Smooth muscle cell (in vitro differentiated cells): Measurements from ENCODE around the gene YLPM1. TPM values are rescaled to one million over a fixed set of nuclear protein-coding genes. Genes with fewer than 3 reads are reported as not detected.

Experiments
- DNase-seq: peaks from one replicate; lab custom pipeline; 2025; ENCODE audit not compliant: unreplicated experiment; lab: John Stamatoyannopoulos, UW
- H2AFZ ChIP-seq: fragments of 200-600 bp; sonication (generic); 2 replicates; pipeline ENCODE4 v1.6.0; 2016; ENCODE audit warnings: antibody characterized with exemption, low read depth, mild to moderate bottlenecking
- H3F3A ChIP-seq: fragments of 200-600 bp; sonication (generic); 2 replicates; pipeline ENCODE4 v1.6.0; 2017; ENCODE audit warnings: antibody characterized with exemption, low read depth
- H3K27ac ChIP-seq: fragments of 200-600 bp; sonication (generic); 2 replicates; pipeline ENCODE4 v1.5.1; 2016; ENCODE audit warnings: low read depth, mild to moderate bottlenecking
- H3K27me3 ChIP-seq: fragments of 200-600 bp; sonication (generic); 2 replicates; pipeline ENCODE4 v1.6.1; 2016; ENCODE audit warnings: low read depth, mild to moderate bottlenecking
- H3K36me3 ChIP-seq: fragments of 200-600 bp; sonication (generic); 2 replicates; pipeline ENCODE4 v1.5.1; 2016; ENCODE audit warnings: low read depth
- H3K4me1 ChIP-seq: fragments of 200-600 bp; sonication (generic); 2 replicates; pipeline ENCODE4 v1.5.1; 2016; ENCODE audit warnings: low read depth
- H3K4me2 ChIP-seq: fragments of 200-600 bp; sonication (generic); 2 replicates; pipeline ENCODE4 v1.6.0; 2016; ENCODE audit warnings: mild to moderate bottlenecking
- H3K4me3 ChIP-seq: fragments of 200-600 bp; sonication (generic); 2 replicates; pipeline ENCODE4 v1.5.1; 2016; ENCODE audit warnings: mild to moderate bottlenecking
- H3K79me2 ChIP-seq: fragments of 200-600 bp; sonication (generic); 2 replicates; pipeline ENCODE4 v1.6.0; 2016; ENCODE audit warnings: low read depth, mild to moderate bottlenecking
- H3K9ac ChIP-seq: fragments of 200-600 bp; sonication (generic); 2 replicates; pipeline ENCODE4 v1.6.0; 2016; ENCODE audit warnings: low read depth
- H3K9me3 ChIP-seq: fragments of 200-600 bp; sonication (generic); replicated peaks from 2 replicates; pipeline ENCODE4 v1.5.1; 2016; ENCODE audit warnings: low read depth
- H4K20me1 ChIP-seq: fragments of 200-600 bp; sonication (generic); 2 replicates; pipeline ENCODE4 v1.6.0; 2016; ENCODE audit warnings: low read depth
- WGBS: methylation state at CpG from one replicate; pipeline ENCODE4 v1.1.7; 2016; ENCODE audit warnings: low lambda C conversion rate; 5-methylcytosine and 5-hydroxymethylcytosine counted together
- polyA plus RNA-seq: library from polyadenylated mRNA; unstranded; fragments of >200 nt; fragmentation: Nextera tagmentation; extraction: Ambion mirVana; gene quantifications from 2 replicates; pipeline ENCODE4 v1.2.1, GENCODE V29; 2016
- total RNA-seq: library from RNA; depleted of rRNA; stranded (reverse); fragments of >200 nt; gene quantifications from 2 replicates; pipeline ENCODE4 v1.2.3, GENCODE V29; 2014
- TF ChIP-seq, protein P1 (sequence below): fragments of 200-600 bp; sonication (generic); IDR thresholded peaks from 2 replicates; pipeline ENCODE4 v1.5.1; 2017; ENCODE audit warnings: borderline replicate concordance, mild to moderate bottlenecking, antibody characterized with exemption; ENCODE audit not compliant: insufficient read depth, poor library complexity, severe bottlenecking

Gene YLPM1
- total and polyA plus RNA-seq, 2 experiments from 2014 or later, result 15.5 to 29.7 TPM

DNA sequence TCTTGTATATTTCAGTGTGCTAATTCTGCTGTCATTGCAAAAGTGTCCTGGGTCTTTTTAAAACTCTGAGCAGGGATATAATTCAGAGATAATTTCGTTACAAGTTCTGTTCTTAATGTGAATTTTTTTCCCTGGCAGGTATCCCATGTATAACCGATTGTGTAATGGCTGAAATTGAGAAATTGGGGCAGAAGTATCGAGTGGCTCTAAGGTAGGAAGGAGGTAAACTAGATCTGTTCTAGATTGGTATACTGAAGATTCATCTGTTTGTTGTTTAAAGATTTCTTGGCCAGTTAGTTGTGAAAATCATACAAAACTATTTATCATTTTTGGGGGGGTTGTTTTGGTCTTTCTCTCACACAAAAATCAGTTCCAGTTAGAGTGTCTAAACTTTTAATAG is 40.0 kb upstream of the YLPM1 start:
- 97% methylated on average over 3 of the region's 3 CpGs for WGBS
- no peak overlapping the region for H3K9ac ChIP-seq
- no peak overlapping the region for H3K4me3 ChIP-seq
- TF ChIP-seq, protein P1, sequence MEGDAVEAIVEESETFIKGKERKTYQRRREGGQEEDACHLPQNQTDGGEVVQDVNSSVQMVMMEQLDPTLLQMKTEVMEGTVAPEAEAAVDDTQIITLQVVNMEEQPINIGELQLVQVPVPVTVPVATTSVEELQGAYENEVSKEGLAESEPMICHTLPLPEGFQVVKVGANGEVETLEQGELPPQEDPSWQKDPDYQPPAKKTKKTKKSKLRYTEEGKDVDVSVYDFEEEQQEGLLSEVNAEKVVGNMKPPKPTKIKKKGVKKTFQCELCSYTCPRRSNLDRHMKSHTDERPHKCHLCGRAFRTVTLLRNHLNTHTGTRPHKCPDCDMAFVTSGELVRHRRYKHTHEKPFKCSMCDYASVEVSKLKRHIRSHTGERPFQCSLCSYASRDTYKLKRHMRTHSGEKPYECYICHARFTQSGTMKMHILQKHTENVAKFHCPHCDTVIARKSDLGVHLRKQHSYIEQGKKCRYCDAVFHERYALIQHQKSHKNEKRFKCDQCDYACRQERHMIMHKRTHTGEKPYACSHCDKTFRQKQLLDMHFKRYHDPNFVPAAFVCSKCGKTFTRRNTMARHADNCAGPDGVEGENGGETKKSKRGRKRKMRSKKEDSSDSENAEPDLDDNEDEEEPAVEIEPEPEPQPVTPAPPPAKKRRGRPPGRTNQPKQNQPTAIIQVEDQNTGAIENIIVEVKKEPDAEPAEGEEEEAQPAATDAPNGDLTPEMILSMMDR, result no peak
- H4K20me1 ChIP-seq, result no peaks in the 10 kb centered on the region
- H3K27ac ChIP-seq, result no peak overlapping the region
- H3K79me2 ChIP-seq, result no peaks in the 10 kb centered on the region
- no peaks in the 10 kb centered on the region for H3K9me3 ChIP-seq
- H3F3A ChIP-seq, result no peaks in the 10 kb centered on the region
- H3K36me3 ChIP-seq, result no peaks in the 10 kb centered on the region
- no peak for DNase-seq
- H3K4me1 ChIP-seq, result no peaks in the 10 kb centered on the region
- H3K27me3 ChIP-seq, result no peaks in the 10 kb centered on the region
- no peak overlapping the region for H2AFZ ChIP-seq
- H3K4me2 ChIP-seq, result no peak overlapping the region

DNA sequence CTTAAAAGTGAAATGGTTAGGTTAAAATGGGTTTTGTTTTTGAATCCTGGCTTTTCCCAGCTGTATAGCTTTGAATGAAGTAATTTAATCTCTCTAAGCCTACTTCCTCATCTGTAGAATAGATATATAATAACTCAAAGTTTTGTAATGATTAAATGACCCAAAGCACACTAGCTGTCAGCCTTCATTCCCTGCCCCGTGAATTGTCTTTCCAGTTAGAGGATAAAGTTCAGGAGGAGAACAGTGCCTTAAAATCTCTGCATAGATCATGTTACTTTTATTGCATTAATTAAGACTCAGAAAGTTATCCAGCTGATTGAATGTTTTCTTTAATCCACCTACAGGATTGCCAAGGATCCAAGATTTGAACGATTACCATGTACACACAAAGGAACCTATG is 30.7 kb upstream of the YLPM1 start:
- no peaks in the 10 kb centered on the region for H3K27me3 ChIP-seq

DNA sequence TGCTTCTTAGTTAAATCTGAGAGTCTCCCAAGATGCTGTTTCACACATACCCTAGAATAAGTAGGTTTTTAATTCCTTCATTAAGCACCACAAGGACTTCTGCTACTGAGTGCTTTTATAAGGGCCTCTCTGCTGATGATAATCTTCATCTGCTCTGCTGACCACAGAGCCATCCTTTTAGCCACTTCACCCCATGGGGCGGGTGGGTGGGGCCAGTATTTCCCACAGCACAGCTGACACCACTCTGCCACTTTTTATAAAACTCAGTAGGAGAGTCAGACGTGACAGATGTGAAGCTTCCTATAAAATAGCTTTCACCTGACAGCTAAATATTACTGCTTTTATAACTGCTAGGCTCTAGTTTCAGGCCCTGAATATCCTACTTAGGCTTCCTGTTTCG is 29.9 kb upstream of the YLPM1 start:
- no peaks in the 10 kb centered on the region for H3K27me3 ChIP-seq
- H3K4me3 ChIP-seq, result no peak overlapping the region
- peaks cover 15% of the 10 kb centered on the region for H3K36me3 ChIP-seq
- TF ChIP-seq, protein P1, result no peak
- H3K9ac ChIP-seq, result no peak overlapping the region
- no peaks in the 10 kb centered on the region for H4K20me1 ChIP-seq
- H3K9me3 ChIP-seq, result no peaks in the 10 kb centered on the region
- H3K27ac ChIP-seq, result no peak overlapping the region
- H3K4me1 ChIP-seq, result no peaks in the 10 kb centered on the region
- no peaks in the 10 kb centered on the region for H3K79me2 ChIP-seq
- no peaks in the 10 kb centered on the region for H3F3A ChIP-seq
- 88% methylated on average over 3 of the region's 3 CpGs for WGBS
- no peak for DNase-seq
- H3K4me2 ChIP-seq, result no peak overlapping the region
- H2AFZ ChIP-seq, result no peak overlapping the region

More for the DNA sequence above, 30.7 kb upstream of the YLPM1 start:
- Histone ChIP-seq H3K27ac (no peak overlapping the region), H3K4me1 (no peaks in the 10 kb centered on the region), H3K36me3 (peaks cover 15% of the 10 kb centered on the region), H3F3A (no peaks in the 10 kb centered on the region), H3K79me2 (no peaks in the 10 kb centered on the region), H4K20me1 (no peaks in the 10 kb centered on the region), H3K9ac (no peak overlapping the region), H2AFZ (no peak overlapping the region), H3K4me3 (no peak overlapping the region), H3K9me3 (no peaks in the 10 kb centered on the region), H3K4me2 (no peak overlapping the region)
- DNase-seq, result no peak
- WGBS, result 96% methylated on average over 2 of the region's 2 CpGs
- TF ChIP-seq, protein P1, result no peak

DNA sequence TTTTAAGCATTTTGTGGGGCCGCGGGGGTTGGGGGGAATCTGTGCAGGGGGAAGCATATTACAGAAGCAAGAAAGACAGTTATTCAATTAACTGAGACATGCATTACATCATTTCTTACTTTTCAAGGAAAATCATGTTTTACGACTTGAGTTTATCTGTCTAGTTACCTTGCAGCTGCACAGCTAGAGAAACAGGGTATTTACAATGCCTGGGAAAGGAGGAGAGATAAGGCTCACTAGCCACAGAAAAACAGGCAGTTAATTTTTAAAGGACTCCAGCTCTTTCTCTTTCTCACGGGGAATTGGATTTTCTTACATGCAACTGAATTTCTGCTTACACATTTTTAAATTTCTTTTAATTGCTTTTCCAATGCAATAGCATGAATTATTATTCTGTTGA is 28.0 kb upstream of the YLPM1 start:
- Histone ChIP-seq H3K9me3 (no peaks in the 10 kb centered on the region), H3K36me3 (peaks cover 15% of the 10 kb centered on the region), H3K4me2 (no peak overlapping the region), H3K27ac (no peak overlapping the region), H2AFZ (no peak overlapping the region), H3K27me3 (no peaks in the 10 kb centered on the region), H3K9ac (no peak overlapping the region), H4K20me1 (no peaks in the 10 kb centered on the region), H3K4me1 (no peaks in the 10 kb centered on the region), H3K79me2 (no peaks in the 10 kb centered on the region), H3K4me3 (no peak overlapping the region), H3F3A (no peaks in the 10 kb centered on the region)
- DNase-seq, result no peak
- WGBS, result 76% methylated on average over 4 of the region's 4 CpGs
- TF ChIP-seq, protein P1, result no peak
